ENCODE measurements around the gene ISLR. TPM values are rescaled to one million over a fixed set of nuclear protein-coding genes. Genes with fewer than 3 reads are reported as not detected.

ISLR gene
- total and polyA plus RNA-seq, 12 donors, result 8.8 to 19.7 (median 13.2) TPM

DNA sequence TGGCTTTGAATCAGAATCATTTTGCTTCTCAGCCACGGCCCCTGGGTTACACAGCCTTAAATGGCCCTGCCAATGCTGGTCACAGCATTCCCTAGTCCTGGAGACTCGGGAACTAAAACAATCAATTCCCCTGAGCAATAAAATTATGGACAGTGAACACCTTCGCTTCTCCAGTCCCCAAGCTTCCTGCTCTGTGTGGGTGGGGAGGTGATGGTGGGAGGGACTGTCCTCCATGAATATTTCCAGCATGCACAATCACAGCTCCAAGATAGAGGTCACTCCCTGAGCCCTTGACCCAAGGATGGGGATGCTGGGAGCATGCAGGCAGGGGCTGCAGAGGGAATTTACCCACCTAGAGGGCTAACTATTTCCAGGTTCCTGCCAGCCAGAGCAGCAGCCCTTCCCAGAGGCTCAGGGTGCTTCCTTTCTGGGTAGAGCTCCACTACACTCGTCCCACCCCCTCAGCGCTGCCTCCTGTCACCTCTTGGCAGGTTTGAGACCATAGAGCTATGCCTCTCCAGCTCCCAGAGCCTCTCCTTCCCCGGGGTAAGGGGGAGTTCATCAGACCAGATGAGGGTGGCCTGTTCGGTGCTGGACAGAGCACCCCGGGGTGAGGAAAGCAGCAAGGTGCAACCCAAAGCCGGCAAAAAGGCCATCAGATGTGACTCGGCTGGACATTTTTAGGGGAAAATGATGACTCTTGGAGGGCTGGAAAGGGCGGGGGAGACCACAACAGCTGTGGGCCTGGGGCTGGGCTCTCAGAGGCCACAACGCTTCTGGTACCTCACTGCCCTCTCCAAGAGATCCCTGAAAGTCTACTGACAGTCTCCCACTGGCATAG is 48.1 kb downstream of the ISLR start:
- H3K9me3 ChIP-seq, result no peaks in the 10 kb centered on the region
- no peak overlapping the region for H3K4me3 ChIP-seq
- 52 to 55% methylated on average over 12 of the region's 12 CpGs for WGBS, 2 donors
- peaks cover 0 to 15% (median 4%) of the 10 kb centered on the region in 7 donors for H3K27me3 ChIP-seq
- no peaks in the 10 kb centered on the region for H3K36me3 ChIP-seq
- TF ChIP-seq CTCF (IDR thresholded peaks at IDR 0.05), result no peak
- H3K27ac ChIP-seq, result no peak overlapping the region
- H3K4me1 ChIP-seq, result peaks cover 0 to 11% (median 0%) of the 10 kb centered on the region in 9 donors
- ATAC-seq (no peak), DNase-seq (no peak)
- intact Hi-C loops (cut with DNase I), result no loop called here

GRCh38 chr15:74222240-74223119 is 49.0 kb downstream of the ISLR start:
- 69 to 71% methylated on average over 25 of the region's 25 CpGs for WGBS, 2 donors
- no peak for DNase-seq
- H3K36me3 ChIP-seq, result no peaks in the 10 kb centered on the region
- no peak for ATAC-seq
- H3K27me3 ChIP-seq, result peaks cover 0 to 15% (median 4%) of the 10 kb centered on the region in 7 donors
- intact Hi-C loops (cut with DNase I), result no loop called here
- H3K9me3 ChIP-seq, result no peaks in the 10 kb centered on the region
- TF ChIP-seq CTCF (IDR thresholded peaks at IDR 0.05), result no peak
- no peak overlapping the region for H3K4me3 ChIP-seq
- H3K4me1 ChIP-seq, result peaks cover 0 to 11% (median 0%) of the 10 kb centered on the region in 9 donors
- no peak overlapping the region for H3K27ac ChIP-seq

- Histone ChIP-seq H3K4me1 (peaks cover 3 to 30% (median 14%) of the 10 kb centered on the region in 9 donors), H3K4me3 (no peak overlapping the region), H3K9me3 (no peaks in the 10 kb centered on the region), H3K27me3 (peaks cover 0 to 15% (median 0%) of the 10 kb centered on the region in 7 donors), H3K27ac (no peak overlapping the region), H3K36me3 (no peaks in the 10 kb centered on the region)
- no peak for ATAC-seq
- intact Hi-C loops (cut with DNase I), result no loop called here
- WGBS, 2 donors, result 79 to 83% methylated on average over 5 of the region's 5 CpGs
- DNase-seq, result no peak
- no peak for TF ChIP-seq CTCF (IDR thresholded peaks at IDR 0.05)
Measured at GRCh38 chr15:74225928-74226327, 52.4 kb downstream of the ISLR start.

Other genes with a start within 250 kb of the ISLR start
- 10 to 100 TPM; 11.2 to 60.2 (median 26.3) TPM for gene LOXL1, start 247.2 kb upstream of the ISLR start, total RNA-seq
- 10 to 100 TPM; 41.4 to 66.6 TPM for gene LOXL1, start 247.2 kb upstream of the ISLR start, polyA plus RNA-seq
- gene STOML1, start 181.4 kb upstream of the ISLR start, total RNA-seq, result 10 to 100 TPM; 21.1 to 38.4 (median 27.2) TPM
- 10 to 100 TPM; 33.1 to 35.0 TPM for gene STOML1, start 181.4 kb upstream of the ISLR start, polyA plus RNA-seq
- 10 to 100 TPM; 17.9 to 50.1 (median 22.5) TPM for gene PML, start 179.0 kb upstream of the ISLR start, total RNA-seq
- gene PML, start 179.0 kb upstream of the ISLR start, polyA plus RNA-seq, result 10 to 100 TPM; 18.4 to 32.0 TPM
- not detected for gene GOLGA6A, start 91.2 kb upstream of the ISLR start, total RNA-seq
- not detected for gene GOLGA6A, start 91.2 kb upstream of the ISLR start, polyA plus RNA-seq
- gene ISLR2, start 43.1 kb upstream of the ISLR start, total RNA-seq, result 1 to 10 TPM; 1.2 to 8.7 (median 2.2) TPM
- gene ISLR2, start 43.1 kb upstream of the ISLR start, polyA plus RNA-seq, result 1 to 10 TPM; 3.9 to 5.6 TPM
- gene STRA6, start 29.1 kb downstream of the ISLR start, total RNA-seq, result under 1 TPM in 2 of 10 donors, not detected in 8; 0.13 to 0.21 TPM
- under 1 TPM; 0.03 to 0.15 TPM for gene STRA6, start 29.1 kb downstream of the ISLR start, polyA plus RNA-seq
- gene CCDC33, start 62.6 kb downstream of the ISLR start, total RNA-seq, result not detected
- not detected for gene CCDC33, start 62.6 kb downstream of the ISLR start, polyA plus RNA-seq
- 1 to 10 TPM in 8 of 10 donors, under 1 TPM in 2; 0.60 to 3.6 (median 2.2) TPM for gene CYP11A1, start 193.9 kb downstream of the ISLR start, total RNA-seq
- gene CYP11A1, start 193.9 kb downstream of the ISLR start, polyA plus RNA-seq, result under 1 TPM; 0.06 to 0.44 TPM

Data from heart right ventricle (tissue), 16 donors.